ENCODE measurements around the gene CELSR1. TPM values are rescaled to one million over a fixed set of nuclear protein-coding genes. Genes with fewer than 3 reads are reported as not detected.
A peak's percentile ranks its signal among the peaks of the same experiment; 100 is the strongest.

The CELSR1 gene
- total and polyA plus RNA-seq, 2 of the 13 experiments (the other 11 are each of a cell fraction or from before 2014, with no cell fraction given): 0.78 to 1.8 TPM

DNA sequence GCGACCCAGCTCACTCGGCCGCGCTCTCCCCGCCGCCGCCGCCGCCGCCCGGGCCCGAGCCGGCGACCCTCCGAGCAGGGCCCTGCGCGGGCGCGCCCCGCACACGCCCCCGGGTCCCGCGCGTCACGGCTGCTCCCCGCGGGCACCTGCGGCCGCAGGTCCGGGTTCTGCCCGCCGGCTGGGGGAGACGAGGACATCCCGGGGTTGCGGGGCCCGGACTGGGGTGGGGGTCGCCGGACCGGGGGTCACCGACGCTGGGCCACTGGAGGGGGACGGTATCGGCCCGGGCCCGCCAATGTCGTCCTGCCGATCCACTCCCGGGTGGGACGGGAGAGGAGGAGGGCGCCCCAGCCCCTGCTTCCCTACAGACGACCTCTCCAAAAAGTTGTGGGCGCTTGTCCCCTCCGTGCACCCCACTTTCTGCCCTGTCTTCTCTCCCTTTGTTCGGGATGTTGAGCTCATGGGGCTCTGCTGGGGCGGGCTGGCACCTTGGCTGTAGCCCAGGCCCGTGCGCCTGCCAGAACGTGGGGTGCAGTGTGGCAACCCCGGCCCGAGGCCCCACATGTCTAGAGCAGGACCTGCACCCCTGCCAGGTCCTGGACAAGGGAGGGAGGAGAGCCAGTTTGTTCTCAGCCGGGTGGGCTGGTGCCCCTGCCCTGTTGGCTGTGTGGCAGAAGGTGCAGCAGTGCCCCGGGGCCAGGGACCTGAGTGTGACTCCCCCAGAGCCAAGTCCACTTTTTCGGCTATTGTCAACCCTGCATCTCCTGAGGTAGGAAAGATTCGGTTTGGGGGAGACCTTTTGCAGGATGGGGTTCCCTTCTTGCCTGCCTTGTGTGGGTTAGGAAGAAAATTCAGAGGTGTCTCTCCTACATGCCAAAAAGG, 40.2 kb upstream of the CELSR1 start (continued):
- TF ChIP-seq NFRKB (IDR thresholded peaks at IDR 0.05) (no peak), NPAS2 (CRISPR knock-in tag; IDR thresholded peaks at IDR 0.05; ENCODE audit: borderline replicate concordance) (no peak), EHMT2 (IDR thresholded peaks at IDR 0.05; ENCODE audit: borderline replicate concordance, low read depth, low read length) (no peak), ZNF530 (CRISPR knock-in tag; IDR thresholded peaks at IDR 0.05; ENCODE audit: low read depth) (no peak), HMG20A (CRISPR knock-in tag; IDR thresholded peaks at IDR 0.05; ENCODE audit: borderline replicate concordance) (no peak), TCF7 (IDR thresholded peaks at IDR 0.05; ENCODE audit: low read depth) (no peak), TSC22D2 (CRISPR knock-in tag; IDR thresholded peaks at IDR 0.05; ENCODE audit: borderline replicate concordance) (no peak), REL (CRISPR knock-in tag; conservative IDR thresholded peaks at IDR 0.05) (no peak), ZSCAN25 (CRISPR knock-in tag; IDR thresholded peaks at IDR 0.05) (no peak), SRSF4 (IDR thresholded peaks at IDR 0.05; ENCODE audit: low read depth, low read length, poor library complexity, severe bottlenecking) (no peak), HDAC2 (CRISPR knock-in tag; IDR thresholded peaks at IDR 0.05) (no peak), PRMT3 (CRISPR knock-in tag; IDR thresholded peaks at IDR 0.05; ENCODE audit: borderline replicate concordance, low read depth) (0 out of 2 replicates have a peak, but pooled peaks have one; percentile 52), ZNF577 (CRISPR knock-in tag; IDR thresholded peaks at IDR 0.05; ENCODE audit: borderline replicate concordance, low read depth) (no peak), ZNF207 (IDR thresholded peaks at IDR 0.05; ENCODE audit: borderline replicate concordance) (no peak), ZNF605 (CRISPR knock-in tag; IDR thresholded peaks at IDR 0.05) (no peak), SP140L (CRISPR knock-in tag; IDR thresholded peaks at IDR 0.05; ENCODE audit: borderline replicate concordance) (no peak), TOPORS (CRISPR knock-in tag; IDR thresholded peaks at IDR 0.05) (no peak), ZBTB7A (CRISPR knock-in tag; IDR thresholded peaks at IDR 0.05) (peak; percentile 59; the same call in 1 of the 2 replicates), ZNF484 (CRISPR knock-in tag; IDR thresholded peaks at IDR 0.05; ENCODE audit: borderline replicate concordance, low read depth) (no peak), MXD3 (CRISPR knock-in tag; IDR thresholded peaks at IDR 0.05) (0 out of 2 replicates have a peak, but pooled peaks have one; percentile 28), ZNF564 (CRISPR knock-in tag; IDR thresholded peaks at IDR 0.05) (0 out of 2 replicates have a peak, but pooled peaks have one; percentile 35), FLYWCH1 (CRISPR knock-in tag; IDR thresholded peaks at IDR 0.05) (no peak), LCORL (IDR thresholded peaks at IDR 0.05) (no peak), LCORL (CRISPR knock-in tag; IDR thresholded peaks at IDR 0.05) (0 out of 2 replicates have a peak, but pooled peaks have one; percentile 19)
- TF ChIP-seq, protein P1, sequence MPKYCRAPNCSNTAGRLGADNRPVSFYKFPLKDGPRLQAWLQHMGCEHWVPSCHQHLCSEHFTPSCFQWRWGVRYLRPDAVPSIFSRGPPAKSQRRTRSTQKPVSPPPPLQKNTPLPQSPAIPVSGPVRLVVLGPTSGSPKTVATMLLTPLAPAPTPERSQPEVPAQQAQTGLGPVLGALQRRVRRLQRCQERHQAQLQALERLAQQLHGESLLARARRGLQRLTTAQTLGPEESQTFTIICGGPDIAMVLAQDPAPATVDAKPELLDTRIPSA (CRISPR knock-in tag; IDR thresholded peaks at IDR 0.05; ENCODE audit: borderline replicate concordance): 0 out of 2 replicates have a peak, but pooled peaks have one; percentile 40
- TF ChIP-seq, protein P2, sequence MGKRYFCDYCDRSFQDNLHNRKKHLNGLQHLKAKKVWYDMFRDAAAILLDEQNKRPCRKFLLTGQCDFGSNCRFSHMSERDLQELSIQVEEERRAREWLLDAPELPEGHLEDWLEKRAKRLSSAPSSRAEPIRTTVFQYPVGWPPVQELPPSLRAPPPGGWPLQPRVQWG (CRISPR knock-in tag; IDR thresholded peaks at IDR 0.05; ENCODE audit: borderline replicate concordance, low read depth): no peak
- TF ChIP-seq, protein P3, sequence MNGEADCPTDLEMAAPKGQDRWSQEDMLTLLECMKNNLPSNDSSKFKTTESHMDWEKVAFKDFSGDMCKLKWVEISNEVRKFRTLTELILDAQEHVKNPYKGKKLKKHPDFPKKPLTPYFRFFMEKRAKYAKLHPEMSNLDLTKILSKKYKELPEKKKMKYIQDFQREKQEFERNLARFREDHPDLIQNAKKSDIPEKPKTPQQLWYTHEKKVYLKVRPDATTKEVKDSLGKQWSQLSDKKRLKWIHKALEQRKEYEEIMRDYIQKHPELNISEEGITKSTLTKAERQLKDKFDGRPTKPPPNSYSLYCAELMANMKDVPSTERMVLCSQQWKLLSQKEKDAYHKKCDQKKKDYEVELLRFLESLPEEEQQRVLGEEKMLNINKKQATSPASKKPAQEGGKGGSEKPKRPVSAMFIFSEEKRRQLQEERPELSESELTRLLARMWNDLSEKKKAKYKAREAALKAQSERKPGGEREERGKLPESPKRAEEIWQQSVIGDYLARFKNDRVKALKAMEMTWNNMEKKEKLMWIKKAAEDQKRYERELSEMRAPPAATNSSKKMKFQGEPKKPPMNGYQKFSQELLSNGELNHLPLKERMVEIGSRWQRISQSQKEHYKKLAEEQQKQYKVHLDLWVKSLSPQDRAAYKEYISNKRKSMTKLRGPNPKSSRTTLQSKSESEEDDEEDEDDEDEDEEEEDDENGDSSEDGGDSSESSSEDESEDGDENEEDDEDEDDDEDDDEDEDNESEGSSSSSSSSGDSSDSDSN (CRISPR knock-in tag; IDR thresholded peaks at IDR 0.05): peak; percentile 28; the same call in 1 of the 2 replicates
